Inflammatory macrophage treated with lipopolysaccharide for 1 hour (primary cell): ENCODE data around the gene DDX54.
"Not testable (repeated sequence)": the region's sequence is repeated elsewhere in the genome, so short reads cannot be mapped to it uniquely, and the experiment has no call there.

Experiments used
- DNase-seq, 2 donors: peaks; one replicate each; pipeline ENCODE4 v3.0.0-alpha.2; 2020 to 2022

DDX54 gene

DNA sequence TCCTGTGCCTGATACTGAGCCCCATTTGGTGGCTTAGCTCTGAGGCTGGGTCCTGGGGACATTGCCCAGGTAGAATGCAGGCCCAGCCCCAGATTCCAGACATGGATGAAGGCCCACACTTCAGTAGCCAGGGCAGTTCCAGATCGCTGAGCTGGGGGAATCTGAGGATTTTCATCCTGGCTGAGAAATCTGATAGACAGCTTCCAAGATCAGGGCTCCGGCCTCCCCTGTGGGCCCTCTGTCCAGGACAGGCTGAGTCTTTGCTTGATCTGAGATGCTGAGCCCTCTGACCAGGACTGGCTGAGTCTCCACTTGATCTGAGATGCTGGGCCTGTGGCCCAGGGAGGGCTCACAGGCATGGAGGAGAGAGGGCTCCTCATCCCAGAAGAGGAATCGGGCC lies 46.5 kb downstream of the DDX54 start:
- no peak for DNase-seq

DNA sequence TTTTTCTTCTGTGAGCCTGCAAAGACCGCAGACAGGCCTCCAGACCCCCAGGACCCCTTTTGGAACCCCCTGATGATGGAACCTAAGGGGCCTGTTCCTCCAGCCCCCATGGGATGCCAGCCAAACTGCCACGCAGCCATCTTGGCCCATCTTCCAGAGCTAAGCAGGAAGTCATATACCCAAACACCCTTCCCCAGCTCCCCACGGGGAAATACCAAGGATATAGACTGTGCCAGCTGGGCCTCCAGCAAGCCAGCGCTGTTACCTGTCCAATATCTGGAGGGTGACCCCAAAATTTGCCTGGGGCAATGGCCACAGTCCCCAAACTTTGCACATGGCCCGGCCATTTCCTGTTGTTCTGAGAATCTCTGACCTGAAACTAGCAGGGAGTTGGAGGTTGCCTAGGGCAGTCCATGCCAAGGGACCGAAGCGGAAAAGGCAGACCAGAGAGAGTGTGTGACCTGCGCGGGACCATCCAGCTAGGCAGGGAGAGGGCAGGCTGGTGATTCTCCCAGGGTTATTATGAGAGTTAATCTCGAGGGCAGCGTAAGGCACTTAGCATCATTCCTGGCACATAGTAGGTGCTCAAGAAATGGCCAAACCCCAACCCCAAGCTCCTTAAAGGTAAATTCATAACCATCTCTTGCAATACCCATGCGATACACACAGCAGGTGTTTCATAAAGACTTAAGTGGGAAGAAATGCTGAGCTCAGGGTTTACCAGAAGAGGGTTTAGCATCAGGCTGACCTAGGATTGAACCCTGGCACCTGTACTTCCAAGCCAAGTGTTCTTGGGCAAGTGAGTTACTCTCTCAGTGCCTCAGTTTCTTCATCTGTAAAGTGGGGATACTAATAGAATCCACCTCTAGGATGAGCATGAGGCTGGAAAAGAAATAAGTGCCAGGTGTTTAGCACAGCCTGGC lies 47.2 kb downstream of the DDX54 start:
- no peak for DNase-seq

GRCh38 chr12:113136990-113137511 lies 48.2 kb downstream of the DDX54 start:
- DNase-seq = no peak

- peak; percentile 16 to 40 for DNase-seq
These were observed 48.9 kb downstream of the DDX54 start for GRCh38 chr12:113136128-113136989.

- DNase-seq = peak in 1 of 2 donors; percentile 18
These were observed 49.8 kb downstream of the DDX54 start, which contains the start of gene RASAL1 for GRCh38 chr12:113135178-113136127. RASAL1 (minus strand) TSS chr12:113135761; CDS start chr12:113135462, 299 bp downstream.

DNA sequence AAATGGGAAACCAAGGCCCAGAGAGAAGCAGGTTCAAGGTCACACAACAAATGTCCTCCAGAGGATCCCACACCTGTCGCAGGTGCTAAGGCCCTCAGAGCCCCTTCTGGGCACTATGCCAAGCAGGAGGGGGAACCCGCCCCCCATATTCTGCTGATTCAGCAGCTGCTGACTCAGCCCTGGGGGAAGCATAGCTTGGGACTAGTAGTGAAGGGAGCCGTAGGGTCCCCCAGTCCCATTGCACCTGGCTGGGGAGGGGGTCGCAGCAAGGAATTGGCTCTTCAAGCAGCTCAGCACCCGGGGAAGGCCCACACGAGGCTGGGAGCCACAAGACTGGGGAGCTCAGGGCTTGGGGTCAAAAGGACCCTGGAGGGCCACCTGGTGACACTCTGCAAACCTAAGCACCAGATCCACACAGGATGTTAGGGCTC lies 50.7 kb downstream of the DDX54 start:
- no peak for DNase-seq

- no peak for DNase-seq
These were observed 51.2 kb downstream of the DDX54 start for GRCh38 chr12:113134071-113134470.

DNA sequence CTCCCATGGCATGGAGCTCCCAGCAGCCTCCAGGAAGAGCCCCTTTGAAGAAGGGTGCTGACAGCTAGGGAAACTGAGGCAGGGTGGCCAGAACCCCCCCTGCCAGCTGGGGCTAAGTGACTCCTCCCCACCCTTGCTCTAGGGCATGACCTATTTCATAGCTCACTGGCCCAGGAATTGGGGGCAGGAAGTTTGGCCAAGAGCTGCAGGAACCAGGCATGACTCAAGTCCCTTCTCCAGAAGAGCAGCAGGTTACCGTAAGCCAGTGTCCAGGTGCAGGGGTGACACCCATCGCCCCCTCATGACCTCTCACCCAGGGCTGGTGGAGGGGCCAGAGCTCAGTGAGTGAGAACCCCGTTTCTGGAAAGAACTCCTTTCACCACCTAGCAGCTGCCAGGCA lies 51.6 kb downstream of the DDX54 start:
- no peak for DNase-seq

DNA sequence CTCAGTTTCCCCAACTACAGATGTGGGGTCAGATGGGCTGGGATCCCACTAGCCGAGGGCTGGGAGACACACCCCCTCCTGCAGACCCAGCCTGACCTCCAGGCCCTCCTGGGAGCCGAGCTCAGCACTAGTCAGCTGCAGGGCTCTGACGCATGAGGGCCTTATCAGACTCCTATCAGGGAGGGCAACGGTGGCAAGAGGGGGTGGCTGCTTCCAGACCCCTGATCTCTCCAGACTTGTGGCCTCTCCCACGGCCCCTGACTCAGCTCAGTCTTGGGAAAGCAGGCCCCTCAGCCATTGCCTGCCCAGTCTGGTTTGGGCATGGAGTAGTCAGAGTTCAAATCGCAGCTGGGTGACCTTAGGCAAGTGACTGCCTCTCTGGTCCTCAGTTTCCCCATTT lies 52.2 kb downstream of the DDX54 start:
- DNase-seq = no peak

- DNase-seq = no peak
These were observed 53.7 kb downstream of the DDX54 start for GRCh38 chr12:113131556-113131955.

DNA sequence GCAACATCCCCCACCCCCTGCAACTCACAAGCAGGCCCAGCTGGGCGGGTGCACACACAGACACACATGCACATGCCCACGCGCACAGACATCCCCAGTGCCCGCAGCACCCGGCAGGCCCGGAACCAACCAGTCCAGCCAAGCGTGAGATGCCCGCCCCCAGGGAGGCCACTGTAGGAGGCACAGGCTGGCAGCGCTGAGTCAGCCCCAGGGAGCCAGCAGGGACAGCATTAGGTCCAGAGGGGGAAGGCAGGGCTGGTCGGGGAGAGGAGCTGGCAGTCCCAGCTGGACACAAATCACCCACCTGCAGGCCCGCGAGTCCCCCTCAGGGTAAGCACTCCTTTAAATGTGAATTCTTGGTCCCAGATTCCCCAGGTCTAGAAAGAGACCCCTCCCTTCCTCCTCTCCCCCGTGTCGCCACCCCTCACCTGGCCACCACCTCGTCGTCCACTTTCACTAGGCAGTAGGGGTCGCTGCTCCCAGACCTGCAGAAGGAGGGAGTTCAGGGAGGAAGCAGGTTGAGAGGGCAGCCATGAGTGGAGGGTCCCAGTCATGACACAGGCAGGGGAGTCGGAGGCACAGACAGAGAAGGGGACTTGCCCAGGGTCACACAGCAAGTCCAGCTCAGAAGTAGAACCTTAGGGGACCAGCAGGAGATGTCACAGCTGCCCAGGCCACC lies 54.7 kb downstream of the DDX54 start:
- no peak for DNase-seq

DNA sequence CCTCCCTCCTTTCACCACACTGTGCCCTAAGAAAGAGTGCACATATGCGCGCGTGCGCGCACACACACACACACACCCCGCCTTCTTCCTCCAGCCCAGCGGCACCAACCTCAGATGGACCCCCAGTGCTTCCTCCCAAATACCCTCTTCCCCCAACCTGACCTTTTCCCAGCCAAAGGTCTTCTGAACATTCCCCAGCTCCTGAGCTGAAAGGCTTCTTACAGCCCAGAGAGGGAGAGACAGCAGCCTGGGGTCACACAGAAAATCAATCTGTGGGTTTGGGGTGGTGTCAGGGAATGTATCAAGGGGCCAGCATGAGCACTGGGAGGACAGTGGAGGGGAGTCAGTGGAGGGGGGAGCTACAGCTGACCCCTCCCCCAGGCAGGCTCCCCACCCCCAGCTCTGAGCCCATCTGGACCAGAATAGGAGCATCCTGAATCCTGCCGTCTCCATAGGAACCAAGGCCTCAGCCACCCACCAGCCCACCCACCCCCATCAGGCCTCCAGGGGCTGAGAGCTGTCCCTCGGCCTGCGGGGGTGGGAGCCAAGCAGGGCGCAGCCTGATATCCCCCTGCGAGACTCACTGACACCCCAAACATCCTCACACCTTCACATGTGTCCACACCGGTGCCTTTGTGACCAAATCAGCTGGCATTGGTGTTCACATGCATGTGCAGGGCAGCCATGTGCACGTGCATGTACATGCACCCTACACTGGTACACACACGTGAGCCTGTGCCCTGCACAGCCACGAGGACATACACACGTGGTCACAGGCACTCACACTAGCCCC lies 55.4 kb downstream of the DDX54 start:
- DNase-seq = no peak

- DNase-seq = no peak
These were observed 56.2 kb downstream of the DDX54 start for GRCh38 chr12:113128802-113129663.

DNA sequence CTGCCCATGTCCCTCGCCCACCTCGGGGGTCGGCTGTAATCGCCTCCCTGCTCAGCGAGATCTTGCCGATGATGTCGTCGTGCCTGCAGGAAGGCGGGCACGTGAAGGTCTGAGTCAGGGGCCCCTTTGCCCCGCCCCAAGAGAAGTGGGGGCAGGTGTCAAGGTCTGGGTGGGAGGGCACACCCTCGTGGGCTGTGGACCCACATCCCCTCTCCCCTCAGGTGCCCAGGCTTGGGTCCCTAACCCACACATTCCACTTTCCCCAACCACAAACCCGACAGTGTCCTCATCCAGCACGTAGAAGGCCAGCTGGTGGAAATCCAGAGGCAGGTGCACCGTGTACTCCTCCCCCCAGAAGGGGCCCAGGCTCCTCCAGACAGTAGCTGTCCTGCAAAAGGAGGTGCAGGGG lies 57.5 kb downstream of the DDX54 start:
- no peak for DNase-seq

GRCh38 chr12:113120670-113121370 lies 64.5 kb downstream of the DDX54 start:
- DNase-seq = no peak

DNA sequence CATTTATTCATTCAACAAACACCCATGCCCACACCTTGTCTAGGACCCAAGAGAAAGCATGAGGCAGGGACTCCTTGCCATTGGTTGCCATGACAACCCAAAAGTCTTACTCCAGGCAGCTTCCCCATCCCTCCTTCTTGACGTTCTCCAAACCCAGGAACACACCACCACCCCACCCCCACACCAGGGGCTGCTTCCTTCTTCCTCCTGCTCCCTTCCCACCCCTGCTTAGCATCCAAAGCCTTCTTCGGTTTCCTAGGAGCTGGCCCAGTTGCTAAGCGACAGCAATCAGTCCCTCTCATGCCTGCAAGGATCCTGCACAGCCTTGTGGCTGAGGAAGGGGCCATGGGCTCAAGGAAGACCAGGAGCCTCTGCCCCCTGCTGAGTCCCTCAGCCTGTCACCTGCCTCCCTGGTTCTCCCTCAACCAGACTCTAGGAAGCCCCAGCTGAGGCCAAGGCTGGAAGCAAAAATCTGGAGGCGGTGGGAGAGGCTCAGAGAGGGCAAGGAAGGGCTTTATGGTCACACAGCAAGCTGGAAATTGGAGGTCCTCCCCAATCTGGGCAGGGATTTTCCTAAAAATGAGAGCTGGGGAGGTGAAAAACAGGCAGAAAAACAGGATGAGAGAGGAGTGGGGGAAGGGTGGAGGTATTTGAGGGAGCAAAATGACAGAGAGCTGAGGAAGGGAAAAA lies 65.2 kb downstream of the DDX54 start:
- DNase-seq = no peak

DNA sequence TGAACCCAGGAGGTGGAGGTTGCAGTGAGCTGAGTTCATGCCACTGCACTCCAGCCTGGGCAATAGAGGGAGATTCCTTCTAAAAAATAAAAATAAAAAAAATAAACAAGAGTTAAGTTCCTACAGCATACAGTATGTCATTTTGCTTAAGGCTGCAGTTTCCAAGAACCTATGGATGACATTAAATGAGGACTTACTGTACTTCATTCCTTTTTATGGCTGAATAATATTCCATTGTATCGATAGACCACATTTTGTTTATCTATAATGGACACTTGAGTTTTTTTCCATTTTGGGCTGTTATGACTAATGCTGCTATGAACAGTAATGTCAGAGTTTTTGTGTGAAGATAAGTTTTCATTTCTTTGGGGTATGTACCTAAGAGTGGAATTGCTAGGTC lies 67.1 kb downstream of the DDX54 start:
- DNase-seq = no peak

DNA sequence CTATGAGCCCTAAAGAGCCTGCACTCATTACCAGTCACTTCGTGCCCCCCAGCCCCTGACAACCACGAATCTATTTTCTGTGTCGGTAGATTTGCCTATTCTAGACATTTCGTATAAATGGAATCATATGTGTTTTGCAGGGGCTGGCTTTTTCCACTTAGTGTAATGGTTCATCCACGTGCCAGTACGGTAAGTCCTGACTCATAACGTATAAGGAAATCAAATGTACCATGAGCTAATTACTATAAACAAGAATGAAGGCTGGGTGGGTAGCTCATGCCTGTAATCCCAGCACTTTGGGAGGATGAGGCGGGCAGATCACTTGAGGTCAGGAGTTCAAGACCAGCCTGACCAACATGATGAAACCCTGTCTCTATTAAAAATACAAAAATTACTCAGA lies 67.6 kb downstream of the DDX54 start:
- DNase-seq = not testable (repeated sequence)
